ENCODE data around the gene PSMD12. TPM values are rescaled to one million over a fixed set of nuclear protein-coding genes. Genes with fewer than 3 reads are reported as not detected.
"Not testable (repeated sequence)": the region's sequence is repeated elsewhere in the genome, so short reads cannot be mapped to it uniquely, and the experiment has no call there.

PSMD12 gene
- total RNA-seq, 1 donor from 2014 or later, result 43.8 TPM

- no peak overlapping the region for H3K27ac ChIP-seq
- TF ChIP-seq, protein P1, sequence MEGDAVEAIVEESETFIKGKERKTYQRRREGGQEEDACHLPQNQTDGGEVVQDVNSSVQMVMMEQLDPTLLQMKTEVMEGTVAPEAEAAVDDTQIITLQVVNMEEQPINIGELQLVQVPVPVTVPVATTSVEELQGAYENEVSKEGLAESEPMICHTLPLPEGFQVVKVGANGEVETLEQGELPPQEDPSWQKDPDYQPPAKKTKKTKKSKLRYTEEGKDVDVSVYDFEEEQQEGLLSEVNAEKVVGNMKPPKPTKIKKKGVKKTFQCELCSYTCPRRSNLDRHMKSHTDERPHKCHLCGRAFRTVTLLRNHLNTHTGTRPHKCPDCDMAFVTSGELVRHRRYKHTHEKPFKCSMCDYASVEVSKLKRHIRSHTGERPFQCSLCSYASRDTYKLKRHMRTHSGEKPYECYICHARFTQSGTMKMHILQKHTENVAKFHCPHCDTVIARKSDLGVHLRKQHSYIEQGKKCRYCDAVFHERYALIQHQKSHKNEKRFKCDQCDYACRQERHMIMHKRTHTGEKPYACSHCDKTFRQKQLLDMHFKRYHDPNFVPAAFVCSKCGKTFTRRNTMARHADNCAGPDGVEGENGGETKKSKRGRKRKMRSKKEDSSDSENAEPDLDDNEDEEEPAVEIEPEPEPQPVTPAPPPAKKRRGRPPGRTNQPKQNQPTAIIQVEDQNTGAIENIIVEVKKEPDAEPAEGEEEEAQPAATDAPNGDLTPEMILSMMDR (IDR thresholded peaks at IDR 0.05), result no peak
- ATAC-seq (no peak), DNase-seq (no peak)
- H3K4me1 ChIP-seq, result peaks cover 11% of the 10 kb centered on the region
- H3K36me3 ChIP-seq, result no peaks in the 10 kb centered on the region
- no peaks in the 10 kb centered on the region for H3K27me3 ChIP-seq
- H3K4me3 ChIP-seq, result no peak overlapping the region
- intact Hi-C loops (cut with DNase I), result no loop called here
- no peaks in the 10 kb centered on the region for H3K9me3 ChIP-seq
These were observed 46.6 kb upstream of the PSMD12 start for GRCh38 chr17:67412941-67413340.

- Histone ChIP-seq H3K9me3 (no peaks in the 10 kb centered on the region), H3K4me3 (no peak overlapping the region), H3K4me1 (peaks cover 11% of the 10 kb centered on the region), H3K27ac (no peak overlapping the region), H3K27me3 (no peaks in the 10 kb centered on the region), H3K36me3 (no peaks in the 10 kb centered on the region)
- TF ChIP-seq, protein P1 (IDR thresholded peaks at IDR 0.05), result no peak
- no peak for DNase-seq
- intact Hi-C loops (cut with DNase I), result no loop called here
- ATAC-seq, result no peak
These were observed 45.7 kb upstream of the PSMD12 start for GRCh38 chr17:67412032-67412431.

DNA sequence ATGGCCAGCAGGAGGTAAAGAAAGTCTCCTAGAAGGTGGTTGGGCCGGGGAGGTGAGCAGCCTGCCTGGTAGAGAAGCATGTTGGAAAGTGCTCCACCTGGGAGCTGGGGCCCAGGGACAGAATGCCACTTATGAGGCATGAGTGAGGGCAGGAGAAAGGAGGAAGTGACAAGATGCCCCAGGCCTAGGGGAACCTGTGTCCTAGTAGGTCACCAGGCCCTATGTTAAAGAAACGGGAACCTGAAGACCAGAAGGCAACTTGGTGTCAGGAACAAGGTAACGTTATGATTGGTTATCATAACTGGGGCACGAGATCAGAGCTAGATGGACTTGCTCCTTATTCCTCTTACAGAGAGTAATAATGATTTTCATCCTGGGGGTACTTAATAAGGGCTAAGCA is 45.0 kb upstream of the PSMD12 start:
- Histone ChIP-seq H3K27me3 (no peaks in the 10 kb centered on the region), H3K4me3 (no peak overlapping the region), H3K27ac (no peak overlapping the region), H3K4me1 (peaks cover 11% of the 10 kb centered on the region), H3K36me3 (no peaks in the 10 kb centered on the region), H3K9me3 (no peaks in the 10 kb centered on the region)
- DNase-seq (no peak), ATAC-seq (peak; percentile 86)
- intact Hi-C loops (cut with DNase I), result no loop called here
- TF ChIP-seq, protein P1 (IDR thresholded peaks at IDR 0.05), result no peak

GRCh38 chr17:67408455-67408830 is 42.1 kb upstream of the PSMD12 start:
- H3K9me3 ChIP-seq; intact Hi-C loops (cut with DNase I); H3K4me3 ChIP-seq; H3K27ac ChIP-seq; ATAC-seq; H3K36me3 ChIP-seq; DNase-seq; H3K27me3 ChIP-seq: not testable (repeated sequence)
- H3K4me1 ChIP-seq, result peaks cover 11% of the 10 kb centered on the region

GRCh38 chr17:67403483-67403882 is 37.1 kb upstream of the PSMD12 start:
- Histone ChIP-seq H3K27me3 (no peaks in the 10 kb centered on the region), H3K36me3 (no peaks in the 10 kb centered on the region), H3K9me3 (no peaks in the 10 kb centered on the region), H3K4me1 (peaks cover 5% of the 10 kb centered on the region), H3K4me3 (no peak overlapping the region), H3K27ac (no peak overlapping the region)
- no peak for DNase-seq
- TF ChIP-seq, protein P1 (IDR thresholded peaks at IDR 0.05), result no peak
- ATAC-seq, result no peak
- intact Hi-C loops (cut with DNase I), result no loop called here

GRCh38 chr17:67403065-67403464 is 36.7 kb upstream of the PSMD12 start:
- intact Hi-C loops (cut with DNase I), result no loop called here
- H3K27ac ChIP-seq, result no peak overlapping the region
- H3K36me3 ChIP-seq, result no peaks in the 10 kb centered on the region
- TF ChIP-seq, protein P1 (IDR thresholded peaks at IDR 0.05), result no peak
- no peak overlapping the region for H3K4me3 ChIP-seq
- no peaks in the 10 kb centered on the region for H3K27me3 ChIP-seq
- DNase-seq (no peak), ATAC-seq (no peak)
- no peaks in the 10 kb centered on the region for H3K9me3 ChIP-seq
- peaks cover 5% of the 10 kb centered on the region for H3K4me1 ChIP-seq

Data from upper lobe of right lung (tissue), 1 donor.